HG02970 (cell line): Measurements from ENCODE around the gene LRCH1.
A peak's percentile ranks its signal among the peaks of the same experiment; 100 is the strongest.

Experiments used
- ATAC-seq: cut with Tn5 transposase; IDR thresholded peaks from one replicate; pipeline ENCODE4 v1.9.1; 2021; ENCODE audit warnings: mild to moderate bottlenecking, moderate library complexity, moderate number of reproducible peaks; ENCODE audit not compliant: unreplicated experiment, low FRiP score

LRCH1 gene

DNA sequence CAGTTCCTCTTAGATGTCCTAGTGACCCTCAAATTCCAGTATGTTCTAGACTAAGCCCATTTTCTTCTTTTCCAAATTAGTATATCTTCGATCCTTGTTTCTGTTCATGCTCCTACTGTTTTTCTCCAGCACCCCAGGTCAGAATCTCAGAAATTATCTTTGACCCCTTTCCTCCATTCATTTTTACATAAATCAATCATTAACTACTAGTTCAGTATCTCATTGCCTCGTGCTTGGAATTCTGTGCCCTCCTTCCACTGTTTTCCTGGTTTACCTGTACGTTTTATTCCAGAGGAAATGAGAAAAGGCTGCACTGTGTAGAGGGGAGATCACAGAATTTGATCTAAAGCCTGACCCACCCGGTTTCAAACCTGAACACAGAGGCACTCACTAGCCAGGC, 107.9 kb downstream of the LRCH1 start:
- no peak for ATAC-seq

DNA sequence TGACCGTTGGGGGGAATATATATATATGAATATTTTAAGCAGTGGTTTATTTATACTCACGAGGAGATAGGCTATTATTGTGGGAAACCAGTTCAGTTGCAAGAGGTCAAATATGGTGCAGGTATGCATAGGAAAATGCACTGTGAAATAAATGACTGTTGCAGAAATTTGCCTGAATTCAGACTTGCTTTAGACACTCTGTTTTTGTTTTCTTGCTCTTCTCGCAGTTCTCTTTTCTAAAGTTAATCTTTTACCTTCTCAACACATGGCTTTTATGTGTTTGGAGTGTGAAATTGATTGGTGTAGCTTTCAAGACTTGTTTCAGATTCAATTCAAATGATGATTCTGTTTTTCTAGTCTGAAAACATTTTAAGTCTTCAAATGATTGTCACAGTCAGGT, 109.7 kb downstream of the LRCH1 start:
- peak; percentile 54 for ATAC-seq

DNA sequence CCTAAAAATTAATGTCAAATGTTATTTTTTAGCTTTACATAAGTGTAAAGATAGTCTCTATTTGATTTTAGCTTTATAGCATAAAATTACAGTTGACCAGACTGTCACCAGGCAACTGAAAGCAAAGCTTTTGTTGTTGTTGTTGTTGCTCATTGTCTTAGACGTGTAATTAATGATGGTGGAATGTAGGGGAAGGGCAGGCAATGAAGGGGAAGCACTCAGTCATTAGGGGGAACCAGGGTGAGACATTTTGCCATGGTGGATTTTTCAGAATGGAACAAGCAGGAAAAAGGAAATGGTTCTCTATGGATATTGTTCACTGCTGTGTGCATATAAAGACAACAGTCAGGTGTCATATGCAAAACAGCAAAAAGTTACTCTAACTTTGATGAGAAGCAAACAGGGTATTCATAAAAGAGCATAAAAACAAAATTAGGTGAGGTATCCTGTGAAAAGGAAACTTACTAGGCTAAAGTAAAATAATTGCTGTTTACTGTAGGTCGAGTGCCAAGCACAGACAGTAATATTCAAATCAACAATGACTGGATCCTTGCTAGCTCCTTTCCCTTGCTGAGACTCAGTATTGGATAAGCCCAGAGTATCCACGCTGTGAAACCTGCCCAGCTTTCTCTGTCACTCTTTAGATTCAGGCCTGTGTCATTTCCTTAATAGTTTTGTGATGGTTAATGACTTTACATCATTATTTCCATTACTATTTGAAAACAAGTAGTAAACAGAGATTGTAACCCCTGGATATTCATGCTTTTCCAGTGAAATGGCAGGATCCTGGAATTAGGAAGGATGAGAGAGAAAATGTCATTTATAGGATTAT, 110.5 kb downstream of the LRCH1 start:
- ATAC-seq = no peak

DNA sequence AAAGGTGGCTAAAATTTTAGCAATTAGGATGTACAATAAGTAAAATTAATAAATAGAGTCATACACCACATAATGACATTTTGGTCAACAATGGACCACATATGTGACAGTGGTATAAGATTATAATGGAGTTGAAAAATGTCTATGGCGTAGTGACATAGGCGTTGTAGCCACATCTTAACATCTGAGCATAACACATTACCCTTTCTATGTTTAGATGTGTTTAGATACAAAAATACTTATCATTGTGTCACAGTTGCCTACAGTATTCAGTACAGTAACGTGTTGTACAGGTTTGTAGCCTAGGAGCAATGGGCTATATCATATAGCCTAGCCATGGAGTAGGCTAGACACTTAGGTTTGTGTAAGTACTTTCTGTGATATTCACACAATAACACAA, 111.2 kb downstream of the LRCH1 start:
- no peak for ATAC-seq

DNA sequence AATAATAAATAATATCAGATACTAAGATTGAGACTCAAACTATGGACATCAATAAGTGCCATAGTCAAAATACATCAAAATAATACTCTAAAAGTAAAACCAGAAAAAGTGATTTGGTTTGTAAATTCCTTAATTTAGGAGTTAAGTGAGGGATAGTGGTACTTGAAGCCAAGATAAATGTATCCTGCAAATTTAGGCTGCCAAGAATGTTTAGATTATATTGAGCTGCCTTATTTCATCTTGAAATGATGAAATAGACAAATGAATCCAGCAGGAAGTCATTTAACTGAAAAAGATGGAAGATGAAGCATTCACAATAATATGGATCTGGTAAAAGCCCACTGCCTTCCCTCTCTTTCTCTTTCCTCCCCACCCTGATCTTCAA, 112.3 kb downstream of the LRCH1 start:
- no peak for ATAC-seq

DNA sequence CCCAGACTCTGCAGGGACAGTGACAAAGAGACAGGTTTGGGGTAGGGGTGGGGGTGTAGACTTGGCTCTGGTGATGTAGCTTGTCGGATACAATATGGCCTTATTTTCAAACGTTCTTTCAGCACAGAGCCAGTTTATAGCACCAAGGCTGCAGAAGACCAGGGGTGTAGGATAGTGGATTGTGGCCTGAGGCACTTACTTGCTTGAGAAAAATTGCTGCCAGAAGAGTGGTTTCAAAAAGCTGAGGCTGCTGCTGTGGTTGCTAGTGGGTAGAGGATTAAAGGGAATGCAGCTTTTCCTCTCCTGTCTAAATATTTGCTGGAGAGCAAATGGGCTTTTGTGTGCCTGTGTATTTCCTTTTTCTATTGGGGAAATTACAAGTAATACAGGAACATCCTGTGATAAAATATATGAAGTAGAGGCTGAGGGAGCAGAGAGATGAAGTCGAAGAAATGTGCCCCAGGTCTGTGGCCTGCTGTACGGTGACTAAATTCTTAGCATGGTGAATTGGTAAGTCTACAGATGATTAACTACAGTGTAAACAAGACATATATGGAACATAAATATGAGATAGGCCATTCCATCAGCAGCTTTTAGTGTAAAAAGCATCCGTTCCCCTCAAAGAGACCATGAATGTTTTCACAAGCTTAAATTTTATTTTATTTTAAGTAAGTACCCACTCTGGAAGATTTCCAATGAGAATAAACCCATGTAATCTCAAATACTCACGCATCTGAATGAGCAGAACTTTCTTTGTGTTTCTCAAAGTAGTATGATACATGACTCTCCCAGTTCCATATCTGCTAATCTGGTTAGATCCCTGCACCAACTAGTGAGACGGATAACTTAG, 112.9 kb downstream of the LRCH1 start:
- ATAC-seq = no peak

DNA sequence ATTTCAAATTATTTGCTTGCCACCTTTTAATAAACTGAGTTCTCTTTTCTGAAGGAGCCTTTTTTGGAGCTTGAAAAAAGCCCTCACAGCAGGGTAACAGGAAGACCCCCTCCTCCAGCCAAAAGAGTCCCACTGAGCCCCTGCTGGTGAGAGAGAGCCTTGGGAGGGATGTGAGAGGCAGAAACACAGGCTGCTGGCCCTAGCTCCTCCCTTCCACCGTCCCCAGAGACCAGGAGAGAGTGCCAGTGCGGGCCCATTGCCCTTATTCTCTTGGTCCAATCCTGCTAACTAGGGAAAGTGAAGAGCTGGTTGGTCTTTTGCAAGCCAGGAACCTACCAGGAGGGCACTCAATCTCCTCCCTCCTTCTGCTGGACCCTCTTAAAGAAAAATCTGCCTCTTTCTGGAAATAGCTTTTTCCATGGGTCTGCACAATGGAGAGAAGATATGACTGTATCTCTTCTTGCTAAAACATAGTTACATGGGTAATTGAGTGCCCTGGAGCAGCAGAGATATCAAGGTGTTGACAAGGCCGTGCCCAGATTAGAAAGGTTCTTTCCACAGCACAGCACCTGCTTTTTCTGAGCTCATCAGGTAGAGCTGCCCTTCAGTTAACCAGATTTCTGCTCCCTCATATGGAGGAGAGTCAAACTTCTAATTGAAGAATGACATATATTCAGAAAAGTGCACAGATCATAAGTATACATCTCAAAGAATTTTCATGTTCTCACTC, 113.9 kb downstream of the LRCH1 start:
- no peak for ATAC-seq

DNA sequence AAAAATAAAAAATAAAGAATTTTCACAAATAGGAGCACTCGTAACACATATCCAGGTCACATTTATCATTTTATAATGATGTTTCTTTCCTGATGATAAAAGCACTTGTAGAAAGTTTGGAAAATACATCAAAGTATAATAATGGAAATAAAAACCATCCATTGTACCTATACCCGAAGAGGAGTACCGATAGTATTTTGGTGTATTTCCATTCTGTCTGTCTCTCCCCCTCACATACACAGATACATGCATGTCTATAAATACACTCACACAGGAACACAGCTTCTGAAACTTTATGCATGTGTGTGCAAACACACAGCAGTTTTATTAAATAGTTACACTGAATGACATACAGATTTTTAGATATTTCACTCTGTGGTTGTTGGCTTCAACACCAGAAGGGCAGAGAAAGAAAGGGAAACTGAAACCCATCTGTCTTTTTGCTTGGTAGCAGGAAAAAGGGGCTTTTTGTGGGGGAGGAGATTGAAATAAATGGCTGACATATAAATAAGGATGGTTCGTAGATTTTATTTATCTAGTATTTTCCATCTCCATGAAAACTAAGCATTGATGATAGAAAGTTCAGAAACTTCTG, 114.8 kb downstream of the LRCH1 start:
- no peak for ATAC-seq

DNA sequence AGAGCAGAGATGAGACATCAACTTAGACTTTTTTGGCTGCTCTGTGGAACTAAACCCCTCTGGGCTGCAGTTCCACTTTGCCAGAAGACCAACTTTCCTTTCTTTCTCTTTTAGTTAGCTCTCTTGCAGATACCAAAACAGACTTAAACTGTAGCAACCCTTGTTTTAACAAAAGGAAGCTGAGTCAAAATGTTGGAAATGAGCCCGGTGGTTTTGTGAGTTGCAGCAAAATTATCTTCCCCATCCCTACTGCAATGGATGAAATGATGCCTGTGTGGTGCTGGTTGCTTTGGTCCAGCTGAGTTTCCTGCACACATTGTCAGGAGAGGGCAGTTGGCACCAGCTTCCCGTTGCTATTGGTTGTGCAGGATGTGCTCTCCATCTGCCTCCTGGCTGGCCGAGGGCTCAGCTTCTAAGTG, 115.3 kb downstream of the LRCH1 start:
- no peak for ATAC-seq

DNA sequence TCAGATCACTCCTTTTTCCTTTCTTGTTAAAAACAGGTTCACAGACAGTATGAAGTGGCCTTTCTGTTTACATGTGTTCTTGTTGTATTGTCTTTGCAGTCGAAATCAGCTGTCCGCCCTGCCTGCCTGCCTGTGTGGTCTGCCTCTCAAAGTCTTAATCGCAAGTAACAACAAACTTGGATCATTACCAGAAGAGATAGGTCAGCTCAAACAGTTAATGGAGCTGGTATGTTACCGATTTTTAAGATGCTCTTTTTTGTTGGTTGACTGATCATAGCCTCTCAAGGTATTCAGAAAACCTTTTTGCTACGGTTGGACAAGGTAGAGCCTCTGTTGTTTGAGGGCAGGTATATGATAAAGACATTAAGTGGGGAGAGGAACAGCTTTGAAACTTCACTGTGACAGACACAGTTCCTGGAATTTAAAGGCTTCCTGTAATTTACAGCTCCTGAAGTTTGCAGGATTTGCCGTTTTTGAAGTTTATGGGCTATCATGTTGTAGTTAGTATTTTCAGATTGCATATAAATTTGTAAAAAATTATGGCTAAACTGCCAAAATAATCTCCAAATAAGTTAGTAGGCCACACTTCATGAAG, 116.1 kb downstream of the LRCH1 start:
- ATAC-seq = no peak

DNA sequence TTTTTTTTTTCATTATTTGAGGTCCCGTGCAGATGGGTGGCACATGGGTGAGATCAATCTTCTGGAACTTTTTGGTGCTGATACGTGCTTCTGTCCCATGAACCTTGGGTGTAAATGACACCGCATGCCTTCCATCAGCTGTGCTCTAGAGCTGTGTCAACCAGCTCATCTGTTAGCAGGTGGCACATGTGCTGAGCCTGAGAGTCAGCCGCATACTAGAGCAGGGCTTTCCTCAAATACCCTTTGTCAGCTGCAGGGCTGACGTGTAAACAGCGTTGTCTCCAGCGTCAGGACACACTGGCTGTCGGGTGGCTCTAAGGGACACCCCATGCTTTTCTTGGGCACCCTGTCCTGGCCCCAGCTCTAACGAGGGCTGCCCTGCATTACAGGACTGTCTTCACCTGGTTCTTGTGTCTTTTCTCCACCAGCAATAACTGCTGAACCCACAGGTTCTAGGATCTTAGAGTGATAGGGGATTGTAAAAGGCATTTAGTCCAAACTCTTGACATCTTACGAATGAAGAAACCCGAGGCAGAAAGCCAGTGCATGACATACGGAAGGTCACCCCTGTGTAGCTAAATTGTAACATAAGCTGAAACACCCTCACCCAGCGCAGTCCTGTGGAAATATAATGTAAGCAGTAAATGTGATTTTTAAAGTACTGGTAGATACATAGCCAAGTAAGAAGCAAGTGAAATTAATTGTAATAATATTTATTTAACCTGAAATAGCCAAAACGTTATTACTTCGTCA, 119.5 kb downstream of the LRCH1 start:
- no peak for ATAC-seq

DNA sequence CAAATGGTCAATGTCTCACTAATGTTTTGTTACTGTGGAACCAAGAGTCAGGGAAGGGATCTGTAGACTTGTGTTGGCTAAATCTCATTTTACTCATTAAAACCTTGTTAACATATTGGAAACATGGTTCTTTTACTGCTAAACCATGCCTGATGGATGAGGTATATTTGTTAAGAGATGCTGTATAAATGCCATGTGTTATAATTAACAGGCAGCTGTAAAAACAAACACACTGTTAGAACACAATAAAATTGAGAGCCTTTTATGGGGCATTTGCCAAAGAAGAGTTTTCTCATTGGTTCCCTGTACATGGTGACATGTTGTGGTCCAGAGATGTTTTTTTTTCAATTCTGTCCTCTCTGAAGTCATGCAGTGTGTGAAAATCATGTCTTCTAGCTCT, 122.0 kb downstream of the LRCH1 start:
- ATAC-seq = no peak

DNA sequence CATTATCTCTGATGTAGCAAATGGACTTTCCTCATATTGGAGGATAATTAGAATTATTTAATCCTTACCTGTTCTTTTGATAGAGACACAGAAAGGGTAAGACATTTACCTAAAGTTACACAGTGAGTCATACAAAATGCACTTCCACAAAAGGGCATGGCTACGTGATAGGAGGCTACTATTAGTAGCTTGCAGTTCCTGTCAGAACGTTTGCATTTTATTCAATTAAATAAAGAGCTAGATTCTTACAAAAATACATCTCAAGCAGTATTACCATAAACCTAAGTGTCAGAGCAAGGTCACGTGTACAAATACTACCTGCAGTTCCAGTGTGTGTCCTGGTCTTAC, 123.4 kb downstream of the LRCH1 start:
- no peak for ATAC-seq

DNA sequence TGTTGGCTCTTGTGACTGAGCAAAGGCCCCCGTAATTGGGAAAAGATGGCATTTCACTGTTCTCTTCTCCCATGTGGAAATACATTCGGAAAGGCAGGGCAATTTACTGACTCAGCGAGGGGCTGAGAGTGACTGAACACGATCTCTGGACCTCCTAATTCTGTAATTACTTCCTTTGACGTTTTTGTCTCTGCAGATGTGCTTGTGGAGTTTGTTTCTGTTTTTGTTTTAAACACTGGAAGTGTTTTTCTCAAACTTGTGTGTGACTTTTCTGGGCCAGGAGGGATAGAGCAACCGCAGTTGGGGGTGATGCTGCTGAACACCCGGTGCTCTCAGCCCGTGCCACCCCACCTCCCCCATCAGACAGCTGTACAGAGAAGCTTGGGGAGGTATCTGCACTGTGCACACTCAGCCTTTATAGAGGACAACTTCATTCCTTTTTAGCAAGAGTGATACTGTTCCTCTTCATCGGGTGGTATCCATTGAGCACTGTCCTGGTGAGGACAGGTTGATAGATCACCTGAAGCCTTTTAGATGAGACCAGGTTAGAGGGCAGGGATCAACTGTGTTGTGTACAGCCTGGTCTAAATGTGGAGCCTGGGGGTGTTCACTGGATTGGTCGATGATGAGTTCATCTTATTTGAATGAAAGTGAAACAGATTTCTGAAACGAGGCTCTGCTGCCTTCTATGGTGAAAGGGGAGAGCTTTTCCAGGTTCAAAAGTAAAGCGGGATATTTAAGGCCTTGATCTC, 126.6 kb downstream of the LRCH1 start:
- ATAC-seq = peak; percentile 67

DNA sequence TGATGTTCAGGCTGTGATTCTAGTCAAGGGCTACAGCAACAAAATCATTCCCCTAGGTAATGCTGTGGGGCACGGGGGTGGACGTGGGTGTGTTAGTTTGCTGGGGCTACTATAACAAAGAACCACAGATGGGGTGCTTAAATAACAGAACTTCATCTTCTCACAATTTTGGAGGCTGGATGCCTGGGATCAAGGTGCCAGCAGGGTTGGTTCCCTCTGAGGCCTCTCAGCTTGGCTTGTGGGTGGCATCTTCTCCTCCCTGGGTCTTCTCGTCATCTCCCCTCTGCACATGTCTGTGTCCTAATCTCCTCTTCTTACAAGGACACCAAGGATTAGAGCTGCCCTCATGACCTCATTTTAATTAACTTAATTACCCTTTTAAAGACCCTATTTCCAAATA, 129.0 kb downstream of the LRCH1 start:
- ATAC-seq = no peak

DNA sequence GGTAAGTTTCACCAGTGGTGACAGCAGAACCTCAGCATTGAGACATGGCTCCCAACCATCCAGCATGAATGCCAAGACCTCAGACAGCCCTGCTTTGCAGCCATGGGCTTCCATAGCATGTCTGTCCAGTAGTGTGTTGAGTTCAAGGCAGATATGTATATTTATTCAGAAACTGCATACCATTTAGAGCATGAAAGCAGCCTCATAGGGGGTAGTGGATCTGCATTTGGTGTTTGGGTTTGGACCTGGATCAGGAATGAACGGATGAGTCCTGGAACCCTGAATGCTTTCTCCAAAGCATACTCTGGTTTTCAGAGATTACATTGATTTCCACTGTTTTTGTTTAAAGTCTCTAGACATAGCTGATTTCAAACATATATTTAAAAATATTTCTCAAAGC, 129.7 kb downstream of the LRCH1 start:
- no peak for ATAC-seq

DNA sequence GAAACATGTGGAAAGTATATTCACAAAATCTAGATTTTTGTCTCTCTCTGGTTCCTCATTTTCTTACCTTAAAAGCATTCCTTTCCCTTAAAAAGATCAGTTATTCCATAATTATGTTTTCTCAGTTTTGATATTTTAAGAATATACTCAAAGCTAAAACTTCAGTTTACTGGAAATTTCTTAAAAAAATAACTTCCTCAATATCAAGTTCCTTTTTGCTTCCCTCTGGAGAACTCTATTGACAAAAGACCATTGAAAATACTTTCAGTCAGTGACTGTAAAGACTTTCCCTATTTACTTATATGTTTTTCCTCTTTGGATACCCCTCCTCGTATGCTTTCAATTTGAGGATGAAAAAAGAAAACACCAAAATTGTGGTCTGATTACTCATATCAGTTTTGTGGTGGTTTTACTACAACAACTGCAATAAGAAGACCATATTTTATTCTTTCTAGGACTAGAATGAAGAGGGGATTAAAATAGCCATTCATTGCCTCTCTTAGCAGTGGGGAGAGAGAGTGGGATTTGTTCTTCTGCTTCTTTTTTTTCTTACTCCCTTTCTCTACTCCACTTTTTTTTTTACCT, 130.8 kb downstream of the LRCH1 start:
- no peak for ATAC-seq

DNA sequence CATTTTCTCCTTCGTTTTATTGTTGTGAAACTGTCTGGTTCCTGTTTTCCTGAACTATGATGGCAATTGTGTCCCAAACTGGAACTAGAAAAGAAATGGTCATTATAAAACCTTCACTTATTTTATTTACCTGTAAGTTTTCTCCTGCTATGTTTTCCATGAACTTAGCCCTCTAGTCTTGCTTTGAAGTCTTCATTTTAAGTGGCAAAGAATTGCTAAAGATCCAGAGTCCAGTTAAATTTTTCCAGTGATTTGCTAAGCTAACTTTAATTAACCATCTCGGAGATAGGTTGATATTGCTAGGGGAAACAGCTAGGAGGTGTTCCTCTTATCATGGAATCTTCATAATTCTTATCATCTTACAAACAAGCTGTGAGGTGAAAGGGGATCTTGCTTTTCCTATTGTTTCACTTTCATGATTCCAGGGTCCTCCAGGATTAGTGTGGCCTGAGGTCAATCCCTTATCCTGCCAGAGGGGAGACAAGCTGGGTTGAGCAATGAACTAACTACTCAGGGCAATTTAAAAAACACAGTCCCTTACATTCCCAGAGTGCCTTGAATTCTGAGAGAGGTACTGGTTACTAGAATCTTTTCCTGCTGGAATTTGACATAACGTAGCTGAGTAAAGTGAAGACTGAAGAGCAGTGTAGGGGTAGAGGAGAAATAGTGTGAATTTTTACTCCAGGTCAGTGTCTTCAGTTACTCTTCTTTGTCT, 131.5 kb downstream of the LRCH1 start:
- ATAC-seq = no peak
